ENCODE measurements around the gene KIF5C. TPM values are rescaled to one million over a fixed set of nuclear protein-coding genes. Genes with fewer than 3 reads are reported as not detected.
A peak's percentile ranks its signal among the peaks of the same experiment; 100 is the strongest.

KIF5C gene
- total and polyA plus RNA-seq, 2 donors (not counting 1 experiment from before 2014, with no cell fraction given), result 1.9 to 6.1 TPM

DNA sequence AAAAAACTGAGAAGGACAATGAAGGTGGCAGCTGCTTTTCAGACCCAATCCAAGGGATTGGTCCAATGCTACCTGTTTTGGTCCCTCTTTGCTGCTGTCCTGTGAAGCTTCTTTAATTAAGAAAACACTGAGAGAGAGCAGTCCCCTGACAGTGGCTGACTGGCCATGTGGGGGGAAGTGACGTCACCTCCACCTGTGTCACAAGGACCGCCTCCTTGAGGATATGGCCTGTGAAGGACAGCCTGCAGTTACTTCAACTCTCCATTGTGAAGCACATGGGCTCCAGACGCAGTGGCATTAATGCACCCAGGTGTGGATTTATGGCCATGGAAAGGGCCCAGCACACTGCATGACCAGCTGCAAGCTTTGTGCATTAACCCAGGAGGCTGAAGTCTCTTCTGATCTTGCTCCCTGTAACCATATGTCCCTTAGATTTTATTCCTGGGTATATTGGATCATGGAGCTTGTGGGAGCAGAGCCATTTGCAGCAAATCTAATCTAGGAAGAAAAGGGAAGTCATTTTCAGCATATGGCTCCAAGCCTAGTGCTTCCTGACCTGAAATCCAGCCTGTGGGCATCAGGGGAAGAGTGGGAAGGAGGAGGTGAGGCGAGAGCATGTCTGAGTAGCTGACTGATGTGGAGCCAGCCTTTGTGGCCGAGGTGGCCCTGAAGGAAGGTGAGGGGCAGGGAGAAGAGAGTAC lies 32.2 kb downstream of the KIF5C start:
- ChIA-PET POLR2A (no interaction called here), CTCF (no interaction called here)
- Histone ChIP-seq H3K4me1 (ENCODE audit: control insufficient read depth in 2 of 2, insufficient read depth in 2 of 2, low read length in 2 of 2) (peaks cover 6 to 9% of the 10 kb centered on the region in 2 donors), H2AFZ (ENCODE audit: insufficient read depth, low read depth, low read length, poor library complexity, severe bottlenecking) (peak overlapping the region; percentile 6), H4K20me1 (ENCODE audit: control insufficient read depth, insufficient read depth, low read length, poor library complexity, severe bottlenecking) (no peaks in the 10 kb centered on the region), H3K9me3 (ENCODE audit: control extremely low read depth in 1 of 3, control insufficient read depth in 2 of 3, insufficient read depth in 1 of 3, low read length in 2 of 3) (peaks cover 0 to 13% (median 3%) of the 10 kb centered on the region in 3 donors), H3K36me3 (replicated peaks in 1 of 2; ENCODE audit: control extremely low read depth in 1 of 2, control insufficient read depth in 1 of 2, extremely low read depth in 1 of 2, insufficient read depth in 2 of 2, low read length in 1 of 2) (no peaks in the 10 kb centered on the region), H3K27ac (ENCODE audit: low read length in 2 of 2) (no peak overlapping the region), H3K4me3 (ENCODE audit: control extremely low read depth in 1 of 5, extremely low read depth in 1 of 5, insufficient read depth in 1 of 5, low read depth in 2 of 5, low read length in 4 of 5) (no peak overlapping the region), H3K4me2 (replicated peaks; ENCODE audit: low read depth, low read length, poor library complexity, severe bottlenecking) (peak overlapping the region; percentile 43), H3K9ac (ENCODE audit: low read length) (no peak overlapping the region), H3K27me3 (replicated peaks in 1 of 4; ENCODE audit: control extremely low read depth in 1 of 4, control insufficient read depth in 3 of 4, insufficient read depth in 4 of 4, low read length in 3 of 4) (no peaks in the 10 kb centered on the region), H3K79me2 (ENCODE audit: control insufficient read depth, insufficient read depth, low read length) (peaks cover 7% of the 10 kb centered on the region)
- ATAC-seq (ENCODE audit: low read depth) (no peak), DNase-seq (no peak)
- WGBS (ENCODE audit: insufficient coverage), result 100% methylated on average over 3 of the region's 5 CpGs
- intact Hi-C loops (cut with micrococcal nuclease), result no loop called here
- Mint-ChIP-seq H3K27ac (no peak overlapping the region), H3K4me1 (peaks cover 4% of the 10 kb centered on the region), H3K27me3 (peaks cover 2% of the 10 kb centered on the region), H3K9me3 (ENCODE audit: insufficient read depth) (no peaks in the 10 kb centered on the region), H3K4me3 (no peak overlapping the region)
- no peak for TF ChIP-seq EZH2 (IDR thresholded peaks at IDR 0.05; ENCODE audit: borderline replicate concordance, insufficient read depth, low read depth, low read length, poor library complexity, severe bottlenecking)
- no peak for TF ChIP-seq CTCF (IDR thresholded peaks at IDR 0.05)

DNA sequence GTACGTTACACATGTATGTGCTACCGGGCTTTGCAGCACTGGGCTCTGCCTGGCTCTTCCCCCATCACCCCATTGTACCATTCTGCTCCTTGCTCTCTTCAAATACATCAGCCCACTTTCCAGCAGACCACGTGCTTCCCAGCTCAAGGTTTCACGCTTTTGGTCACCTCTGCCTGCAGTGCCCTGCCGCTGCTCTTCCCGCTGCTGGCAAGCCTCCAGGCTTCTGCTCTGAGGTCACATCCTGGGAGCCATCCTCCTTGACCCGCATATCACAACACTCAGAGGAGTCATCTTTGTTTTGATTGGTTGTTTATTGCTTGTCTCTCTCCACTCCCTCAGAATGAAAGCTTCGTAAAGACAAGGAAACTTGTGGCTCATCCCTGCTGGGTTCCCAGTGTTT lies 34.1 kb downstream of the KIF5C start:
- Histone ChIP-seq H3K27ac (ENCODE audit: low read length in 2 of 2) (no peak overlapping the region), H3K36me3 (replicated peaks in 1 of 2; ENCODE audit: control extremely low read depth in 1 of 2, control insufficient read depth in 1 of 2, extremely low read depth in 1 of 2, insufficient read depth in 2 of 2, low read length in 1 of 2) (no peaks in the 10 kb centered on the region), H3K79me2 (ENCODE audit: control insufficient read depth, insufficient read depth, low read length) (peaks cover 7% of the 10 kb centered on the region), H3K4me1 (ENCODE audit: control insufficient read depth in 2 of 2, insufficient read depth in 2 of 2, low read length in 2 of 2) (peaks cover 6 to 9% of the 10 kb centered on the region in 2 donors), H3K9ac (ENCODE audit: low read length) (no peak overlapping the region), H3K9me3 (ENCODE audit: control extremely low read depth in 1 of 3, control insufficient read depth in 2 of 3, insufficient read depth in 1 of 3, low read length in 2 of 3) (peaks cover 0 to 13% (median 3%) of the 10 kb centered on the region in 3 donors), H3K4me2 (replicated peaks; ENCODE audit: low read depth, low read length, poor library complexity, severe bottlenecking) (no peak overlapping the region), H3K27me3 (replicated peaks in 1 of 4; ENCODE audit: control extremely low read depth in 1 of 4, control insufficient read depth in 3 of 4, insufficient read depth in 4 of 4, low read length in 3 of 4) (no peaks in the 10 kb centered on the region), H4K20me1 (ENCODE audit: control insufficient read depth, insufficient read depth, low read length, poor library complexity, severe bottlenecking) (no peaks in the 10 kb centered on the region), H3K4me3 (ENCODE audit: control extremely low read depth in 1 of 5, extremely low read depth in 1 of 5, insufficient read depth in 1 of 5, low read depth in 2 of 5, low read length in 4 of 5) (no peak overlapping the region), H2AFZ (ENCODE audit: insufficient read depth, low read depth, low read length, poor library complexity, severe bottlenecking) (no peak overlapping the region)
- Mint-ChIP-seq H3K9me3 (ENCODE audit: insufficient read depth) (no peaks in the 10 kb centered on the region), H3K4me1 (peaks cover 4% of the 10 kb centered on the region), H3K4me3 (no peak overlapping the region), H3K27ac (no peak overlapping the region), H3K27me3 (peaks cover 5% of the 10 kb centered on the region)
- POLR2A ChIA-PET, result no interaction called here
- CTCF ChIA-PET, result no interaction called here
- intact Hi-C loops (cut with micrococcal nuclease), result no loop called here
- WGBS (ENCODE audit: insufficient coverage), result 87% methylated on average over 5 of the region's 8 CpGs
- ATAC-seq (ENCODE audit: low read depth) (no peak), DNase-seq (no peak)
- no peak for TF ChIP-seq CTCF (IDR thresholded peaks at IDR 0.05)
- TF ChIP-seq EZH2 (IDR thresholded peaks at IDR 0.05; ENCODE audit: borderline replicate concordance, insufficient read depth, low read depth, low read length, poor library complexity, severe bottlenecking), result no peak

Data from B cell (primary cell).